Activated gamma-delta T cell (primary cell): ENCODE measurements around the gene OR9K2.
"Not testable (repeated sequence)": the region's sequence is repeated elsewhere in the genome, so short reads cannot be mapped to it uniquely, and the experiment has no call there.

Experiments
- DNase-seq: peaks from one replicate; lab custom pipeline; 2025; lab: John Stamatoyannopoulos, UW
- total RNA-seq, 2 donors: gene quantifications; one replicate each; lab custom pipeline; 2026; lab: John Stamatoyannopoulos, UW

The OR9K2 gene, protein sequence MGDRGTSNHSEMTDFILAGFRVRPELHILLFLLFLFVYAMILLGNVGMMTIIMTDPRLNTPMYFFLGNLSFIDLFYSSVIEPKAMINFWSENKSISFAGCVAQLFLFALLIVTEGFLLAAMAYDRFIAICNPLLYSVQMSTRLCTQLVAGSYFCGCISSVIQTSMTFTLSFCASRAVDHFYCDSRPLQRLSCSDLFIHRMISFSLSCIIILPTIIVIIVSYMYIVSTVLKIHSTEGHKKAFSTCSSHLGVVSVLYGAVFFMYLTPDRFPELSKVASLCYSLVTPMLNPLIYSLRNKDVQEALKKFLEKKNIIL
- total RNA-seq, result 0 reads per million in 2 donors

DNA sequence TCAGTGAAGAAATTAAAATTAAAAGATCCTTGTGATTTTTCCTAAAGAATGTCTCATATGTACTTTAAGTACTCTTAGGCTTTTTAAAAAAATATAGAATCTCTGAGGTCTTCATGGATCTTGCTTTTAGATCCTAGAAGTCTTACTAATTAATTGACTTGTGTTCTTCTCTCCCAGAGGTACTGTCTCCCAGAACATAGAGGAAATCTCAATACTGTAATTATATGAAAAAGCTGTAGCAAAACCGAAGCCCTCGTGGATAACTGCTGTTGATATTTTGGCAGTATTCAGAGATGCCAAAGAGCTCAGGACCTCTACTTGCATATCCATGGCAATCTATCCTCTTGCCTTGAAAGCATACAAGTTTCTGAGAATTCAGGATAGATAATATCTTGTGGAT is at the start of gene OR9K2:
Gene OR9K2, plus strand, starts transcription at position 301 of the 400 bp plus-strand sequence. CDS start 3,429 bp downstream, outside the sequence.
- DNase-seq, result no peak

DNA sequence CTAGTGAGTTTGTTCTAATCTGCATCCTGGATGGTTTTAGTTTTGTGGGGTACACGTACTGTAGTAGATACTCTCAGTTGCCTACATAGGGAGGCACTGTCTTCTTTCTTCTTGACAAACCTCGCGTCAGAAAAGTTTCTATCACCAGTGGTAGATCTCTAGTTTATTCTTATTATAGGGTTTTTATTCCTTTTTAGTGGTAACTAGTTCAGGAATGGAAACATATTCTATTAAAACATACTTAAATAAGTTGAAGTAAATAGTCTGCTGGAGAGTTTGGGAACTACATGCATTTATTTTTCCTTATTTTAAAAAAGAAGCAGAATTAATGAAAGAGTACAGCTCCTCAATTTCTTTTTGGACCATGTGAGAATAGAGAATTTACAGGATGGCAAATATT is 33.6 kb upstream of the OR9K2 start:
- DNase-seq, result no peak

DNA sequence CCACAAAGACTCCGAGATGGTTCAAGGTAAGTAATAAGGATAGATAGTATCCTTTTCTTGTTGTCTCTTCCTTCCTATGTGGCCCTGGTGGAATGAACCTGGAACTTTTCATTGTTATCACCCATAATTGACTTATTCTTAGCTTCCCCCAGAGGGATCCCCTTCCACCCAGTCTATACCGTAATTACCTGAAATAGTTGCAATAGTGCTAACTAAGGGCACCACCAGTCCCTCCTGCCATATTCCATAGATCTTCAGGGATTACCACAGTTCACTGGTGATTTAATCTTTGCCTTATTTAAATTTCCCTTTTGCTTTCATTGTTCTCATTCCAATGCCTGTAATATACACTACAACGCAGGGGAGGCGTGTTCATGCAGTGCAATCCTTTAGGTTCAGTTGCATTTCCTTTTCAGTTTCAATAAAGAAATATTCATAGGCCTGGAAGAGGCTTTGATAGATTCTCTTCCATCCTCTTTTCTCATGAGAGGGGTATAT is 13.8 kb upstream of the OR9K2 start:
- no peak for DNase-seq

DNA sequence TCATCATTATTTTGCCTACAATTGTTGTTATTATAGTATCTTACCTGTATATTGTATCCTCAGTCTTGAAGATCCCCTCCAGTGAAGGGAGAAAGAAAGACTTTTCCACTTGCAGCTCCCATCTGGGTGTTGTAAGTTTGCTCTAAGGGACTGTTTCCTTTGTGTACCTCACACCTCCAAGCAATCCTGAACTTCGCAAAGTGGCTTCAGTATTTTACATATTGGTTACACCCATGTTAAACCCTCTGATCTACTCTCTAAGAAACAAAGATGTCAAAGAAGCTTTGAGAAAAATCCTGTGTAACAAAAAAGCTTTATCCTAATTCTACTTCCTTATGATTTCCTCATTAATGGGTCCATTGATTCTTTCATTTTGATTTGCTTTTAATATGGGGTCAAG is 10.1 kb upstream of the OR9K2 start:
- no peak for DNase-seq

DNA sequence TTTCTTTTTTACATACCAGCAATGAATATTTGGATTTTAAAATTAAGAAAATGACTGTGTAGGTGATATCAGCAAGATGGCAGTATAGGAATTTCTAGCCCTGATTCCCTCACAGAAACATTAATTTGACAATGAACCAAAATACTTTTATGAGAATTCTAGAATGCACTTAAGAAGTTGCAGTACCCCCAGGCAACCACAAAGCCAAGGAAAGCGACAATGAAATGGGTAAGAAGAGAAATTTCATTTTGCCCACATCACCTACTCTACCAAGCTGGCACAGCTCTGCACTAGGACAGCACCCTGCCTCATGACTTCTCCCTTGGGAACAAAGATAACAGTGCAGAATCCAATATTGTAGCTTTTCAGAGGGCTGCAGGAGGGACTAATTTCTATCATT is 6.6 kb downstream of the OR9K2 start:
- DNase-seq, result no peak

DNA sequence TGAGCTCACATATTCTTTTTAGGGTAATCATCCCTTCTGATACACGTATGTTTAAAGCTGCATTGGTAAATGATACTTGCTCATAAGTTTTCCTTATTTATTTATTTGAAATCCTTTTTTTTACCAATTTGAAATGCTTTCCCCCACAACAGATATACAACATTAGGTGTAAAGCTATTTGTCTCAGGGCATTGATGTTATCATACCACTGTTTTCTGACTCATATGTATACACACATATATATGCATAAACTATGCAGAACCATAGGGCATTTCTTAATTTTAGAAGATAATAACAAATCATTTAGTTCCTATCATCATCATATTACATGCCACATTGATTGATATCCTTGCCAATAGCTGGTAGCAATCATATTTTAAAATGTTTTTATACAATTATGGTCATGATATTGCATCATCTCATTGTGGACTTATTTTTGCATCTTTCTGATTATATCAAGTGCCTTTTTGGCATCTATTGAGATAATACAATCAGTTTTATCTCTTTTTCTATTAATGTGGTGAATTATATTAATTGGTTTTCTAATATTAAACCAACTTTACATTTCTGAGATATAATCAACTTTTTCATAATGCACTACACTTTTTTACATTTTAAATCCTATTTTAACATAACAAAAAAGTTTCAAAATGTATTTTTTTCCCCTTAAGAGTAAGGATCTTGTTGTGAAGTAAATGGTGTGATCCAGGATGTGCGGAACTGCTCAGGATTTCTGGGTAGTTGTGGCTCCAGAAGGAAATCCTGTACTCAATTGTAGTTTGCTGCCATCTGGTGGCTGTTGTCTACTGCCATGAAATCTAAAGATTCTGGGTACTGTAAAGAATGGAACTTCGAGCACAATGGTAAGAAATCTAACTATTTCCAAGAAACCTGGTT is 16.7 kb downstream of the OR9K2 start:
- DNase-seq, result no peak

DNA sequence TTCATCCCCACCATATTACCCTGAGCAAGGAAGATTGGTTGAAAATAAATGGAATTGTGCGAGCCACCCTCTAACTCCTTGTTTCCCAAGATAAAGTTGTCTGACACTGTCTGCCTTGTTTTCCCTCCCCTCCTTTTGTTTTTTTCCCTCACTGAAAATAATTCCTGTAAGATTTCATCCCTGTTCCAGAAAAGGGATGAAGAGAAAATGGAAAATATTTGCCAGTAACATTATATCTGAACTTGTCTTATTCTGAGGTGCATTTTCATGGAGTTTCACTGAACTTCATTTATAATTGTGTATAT is 17.3 kb downstream of the OR9K2 start:
- no peak for DNase-seq

DNA sequence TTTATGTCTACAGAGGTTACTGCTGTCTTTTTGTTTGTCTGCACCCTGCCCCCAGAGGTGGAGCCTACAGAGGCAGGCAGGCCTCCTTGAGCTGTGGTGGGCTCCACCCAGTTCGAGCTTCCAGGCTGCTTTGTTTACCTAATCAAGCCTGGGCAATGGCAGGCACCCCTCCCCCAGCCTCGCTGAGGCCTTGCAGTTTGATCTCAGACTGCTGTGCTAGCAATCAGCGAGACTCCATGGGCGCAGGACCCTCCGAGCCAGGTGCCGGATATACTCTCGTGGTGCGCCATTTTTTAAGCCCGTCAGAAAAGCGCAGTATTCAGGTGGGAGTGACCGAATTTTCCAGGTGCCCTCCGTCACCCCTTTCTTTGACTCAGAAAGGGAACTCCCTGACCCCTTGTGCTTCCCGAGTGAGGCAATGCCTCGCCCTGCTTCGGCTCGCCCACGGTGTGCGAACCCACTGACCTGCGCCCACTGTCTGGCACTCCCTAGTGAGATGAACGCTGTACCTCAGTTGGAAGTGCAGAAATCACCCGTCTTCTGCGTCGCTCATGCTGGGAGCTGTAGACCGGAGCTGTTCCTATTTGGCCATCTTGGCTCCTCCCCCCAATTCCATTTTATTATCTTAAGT is 40.9 kb downstream of the OR9K2 start:
- DNase-seq, result not testable (repeated sequence)

DNA sequence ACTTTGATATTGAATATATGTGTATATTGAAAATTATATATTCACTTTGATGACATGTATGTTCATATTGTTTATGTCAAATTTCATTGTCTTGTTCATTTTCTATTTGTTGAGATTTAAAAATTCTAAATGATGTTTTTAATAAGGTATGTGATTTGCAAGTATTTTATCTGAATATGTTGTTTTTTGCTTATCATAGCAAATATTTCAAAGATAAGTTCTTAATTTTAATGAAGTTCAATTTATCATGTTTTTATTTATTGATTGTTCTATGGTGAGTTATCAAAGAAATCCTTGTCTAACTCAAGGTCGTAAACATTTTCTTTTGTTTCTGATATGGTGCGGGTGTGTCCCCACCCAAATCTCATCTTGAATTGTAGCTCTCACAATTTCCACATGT is 45.2 kb downstream of the OR9K2 start:
- DNase-seq, result no peak

DNA sequence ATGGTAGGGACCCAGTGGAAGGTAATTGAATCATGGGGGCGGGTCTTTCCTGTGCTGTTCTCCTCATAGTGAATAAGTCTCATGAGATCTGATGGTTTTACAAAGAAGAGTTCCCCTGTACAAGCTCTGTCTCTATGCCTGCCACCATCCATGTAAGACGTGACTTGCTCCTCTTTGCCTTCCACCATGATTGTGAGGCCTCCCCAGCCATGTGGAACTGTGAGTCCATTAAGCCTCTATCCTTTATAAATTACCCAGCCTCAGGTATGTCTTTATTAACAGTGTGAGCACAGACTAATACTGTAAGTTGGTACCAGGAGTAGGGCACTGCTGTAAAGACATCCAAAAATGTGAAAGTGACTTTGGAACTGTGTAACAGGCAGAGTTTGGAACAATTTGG is 45.6 kb downstream of the OR9K2 start:
- DNase-seq, result not testable (repeated sequence)

DNA sequence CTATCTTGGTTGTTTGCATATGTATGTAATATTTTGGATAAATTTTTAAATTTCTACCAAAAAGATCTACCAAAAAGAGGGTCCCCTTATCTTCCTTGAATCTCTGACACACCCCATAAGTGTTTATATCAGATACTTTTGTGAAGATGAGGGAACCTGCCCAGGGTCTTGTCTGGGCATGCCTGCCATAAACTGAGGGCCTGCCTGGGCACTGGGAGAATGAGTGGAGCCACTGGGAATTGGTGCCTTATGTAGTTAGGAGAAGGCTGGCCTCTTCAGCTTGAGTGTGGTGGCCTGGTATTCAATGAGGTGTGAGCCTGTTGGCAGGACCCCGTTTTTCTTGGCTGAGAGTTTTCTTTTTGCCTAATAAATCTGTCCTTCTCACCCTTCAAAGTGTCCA is 46.5 kb downstream of the OR9K2 start:
- DNase-seq, result no peak

DNA sequence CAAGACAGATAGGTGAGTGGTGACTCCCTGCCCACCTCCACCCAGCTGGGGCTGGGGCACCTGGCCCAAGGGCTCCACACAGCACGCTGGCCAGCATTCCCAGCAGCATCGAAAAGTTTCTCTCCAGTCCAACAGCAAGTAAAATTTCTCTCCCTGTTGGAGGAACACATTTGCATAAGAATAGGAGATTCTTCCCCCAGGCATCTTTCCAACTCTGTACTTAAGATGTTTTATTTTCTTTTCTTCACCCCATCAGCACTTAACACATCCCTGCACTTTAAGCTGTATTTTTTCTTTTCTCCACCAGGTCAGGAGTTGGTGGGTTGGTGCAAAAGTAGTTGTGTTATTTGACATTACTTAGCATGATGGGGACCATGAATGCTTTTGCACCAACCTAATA is 47.2 kb downstream of the OR9K2 start:
- DNase-seq, result no peak
